Measurements from ENCODE around the gene KCTD8. TPM values are rescaled to one million over a fixed set of nuclear protein-coding genes. Genes with fewer than 3 reads are reported as not detected.

Gene KCTD8
- total RNA-seq, 1 experiment from 2014 or later, result 3.8 TPM

DNA sequence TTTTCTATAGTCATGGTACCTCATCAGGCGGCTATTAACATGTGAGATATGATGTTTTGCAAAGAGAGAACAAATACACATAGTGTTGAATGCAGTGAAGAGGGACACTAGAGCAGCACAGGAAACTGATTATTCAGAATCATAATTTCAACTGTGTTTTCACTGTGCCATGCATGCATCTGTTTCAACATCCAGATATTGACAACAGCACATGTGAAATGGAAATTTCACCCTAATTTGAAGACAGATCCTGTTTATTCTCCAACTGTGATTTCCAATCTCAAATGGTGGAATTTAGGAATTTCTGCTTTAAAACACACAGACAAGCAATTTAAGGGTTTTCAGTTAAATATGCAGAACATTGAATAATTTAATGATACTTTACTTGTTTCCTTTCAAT is 288.6 kb downstream of the KCTD8 start (continued):
- TF ChIP-seq ZMAT4 (CRISPR knock-in tag; IDR thresholded peaks at IDR 0.05) (no peak), HMGA2 (CRISPR knock-in tag; IDR thresholded peaks at IDR 0.05) (no peak), GRHL2 (CRISPR knock-in tag; IDR thresholded peaks at IDR 0.05; ENCODE audit: insufficient replicate concordance, severe bottlenecking) (no peak), SOX15 (CRISPR knock-in tag; IDR thresholded peaks at IDR 0.05) (no peak), TEAD1 (CRISPR knock-in tag; IDR thresholded peaks at IDR 0.05) (no peak)
- TF ChIP-seq, protein P1, sequence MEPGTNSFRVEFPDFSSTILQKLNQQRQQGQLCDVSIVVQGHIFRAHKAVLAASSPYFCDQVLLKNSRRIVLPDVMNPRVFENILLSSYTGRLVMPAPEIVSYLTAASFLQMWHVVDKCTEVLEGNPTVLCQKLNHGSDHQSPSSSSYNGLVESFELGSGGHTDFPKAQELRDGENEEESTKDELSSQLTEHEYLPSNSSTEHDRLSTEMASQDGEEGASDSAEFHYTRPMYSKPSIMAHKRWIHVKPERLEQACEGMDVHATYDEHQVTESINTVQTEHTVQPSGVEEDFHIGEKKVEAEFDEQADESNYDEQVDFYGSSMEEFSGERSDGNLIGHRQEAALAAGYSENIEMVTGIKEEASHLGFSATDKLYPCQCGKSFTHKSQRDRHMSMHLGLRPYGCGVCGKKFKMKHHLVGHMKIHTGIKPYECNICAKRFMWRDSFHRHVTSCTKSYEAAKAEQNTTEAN (CRISPR knock-in tag; IDR thresholded peaks at IDR 0.05), result no peak

- H3K27ac Mint-ChIP-seq, result no peak overlapping the region
- no peaks in the 10 kb centered on the region for H3K4me1 Mint-ChIP-seq
- H3K9me3 Mint-ChIP-seq, result no peaks in the 10 kb centered on the region; the same call in 1 of the 2 replicates
- ChIA-PET POLR2A (no interaction called here), CTCF (no interaction called here)
- TF ChIP-seq AR (CRISPR knock-in tag; IDR thresholded peaks at IDR 0.05) (no peak), FOXK1 (CRISPR knock-in tag; IDR thresholded peaks at IDR 0.05) (no peak), RORB (CRISPR knock-in tag; IDR thresholded peaks at IDR 0.05) (no peak), NR2C2 (CRISPR knock-in tag; IDR thresholded peaks at IDR 0.05) (no peak)
- no peaks in the 10 kb centered on the region for H3K27me3 Mint-ChIP-seq (ENCODE audit: low read depth)
- no peak for DNase-seq (ENCODE audit: low spot score)
- no peak for ATAC-seq
- H3K4me3 Mint-ChIP-seq, result no peak overlapping the region
- no peaks in the 10 kb centered on the region for H3K36me3 Mint-ChIP-seq
Measured at GRCh38 chr4:44157611-44158277, 290.9 kb downstream of the KCTD8 start.

DNA sequence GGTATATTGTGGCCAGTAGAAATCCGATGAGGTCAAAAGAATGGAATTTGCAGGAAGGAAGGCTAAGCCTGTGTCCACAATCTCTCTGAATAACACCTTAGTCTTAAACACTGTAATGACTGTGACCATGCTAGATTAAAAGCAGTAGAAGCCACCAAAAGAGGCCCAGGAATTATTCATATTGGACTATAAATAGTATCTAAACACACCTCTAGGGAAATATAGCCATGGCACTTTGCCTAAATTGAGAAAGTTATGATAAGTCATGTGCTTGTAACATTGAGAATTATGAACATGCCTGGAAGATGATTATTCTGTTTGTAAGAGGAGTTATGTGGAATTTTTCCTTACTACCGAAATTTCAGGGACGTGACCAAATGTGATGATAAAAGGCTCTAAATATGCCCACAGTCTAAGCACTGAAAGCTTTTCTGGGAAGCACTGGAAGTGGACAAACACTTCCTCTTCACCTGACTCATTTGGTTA is 298.5 kb downstream of the KCTD8 start:
- H3K4me1 Mint-ChIP-seq, result peaks cover 23% of the 10 kb centered on the region
- peaks cover 27% of the 10 kb centered on the region for H3K9me3 Mint-ChIP-seq
- ATAC-seq (no peak), DNase-seq (ENCODE audit: low spot score) (no peak)
- peaks cover 17% of the 10 kb centered on the region for H3K36me3 Mint-ChIP-seq
- CTCF ChIA-PET, result no interaction called here
- POLR2A ChIA-PET, result no interaction called here
- no peak overlapping the region for H3K4me3 Mint-ChIP-seq
- TF ChIP-seq, protein P2, sequence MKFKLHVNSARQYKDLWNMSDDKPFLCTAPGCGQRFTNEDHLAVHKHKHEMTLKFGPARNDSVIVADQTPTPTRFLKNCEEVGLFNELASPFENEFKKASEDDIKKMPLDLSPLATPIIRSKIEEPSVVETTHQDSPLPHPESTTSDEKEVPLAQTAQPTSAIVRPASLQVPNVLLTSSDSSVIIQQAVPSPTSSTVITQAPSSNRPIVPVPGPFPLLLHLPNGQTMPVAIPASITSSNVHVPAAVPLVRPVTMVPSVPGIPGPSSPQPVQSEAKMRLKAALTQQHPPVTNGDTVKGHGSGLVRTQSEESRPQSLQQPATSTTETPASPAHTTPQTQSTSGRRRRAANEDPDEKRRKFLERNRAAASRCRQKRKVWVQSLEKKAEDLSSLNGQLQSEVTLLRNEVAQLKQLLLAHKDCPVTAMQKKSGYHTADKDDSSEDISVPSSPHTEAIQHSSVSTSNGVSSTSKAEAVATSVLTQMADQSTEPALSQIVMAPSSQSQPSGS (CRISPR knock-in tag; IDR thresholded peaks at IDR 0.05; ENCODE audit: borderline replicate concordance, low read depth), result no peak
- TF ChIP-seq, protein P3, sequence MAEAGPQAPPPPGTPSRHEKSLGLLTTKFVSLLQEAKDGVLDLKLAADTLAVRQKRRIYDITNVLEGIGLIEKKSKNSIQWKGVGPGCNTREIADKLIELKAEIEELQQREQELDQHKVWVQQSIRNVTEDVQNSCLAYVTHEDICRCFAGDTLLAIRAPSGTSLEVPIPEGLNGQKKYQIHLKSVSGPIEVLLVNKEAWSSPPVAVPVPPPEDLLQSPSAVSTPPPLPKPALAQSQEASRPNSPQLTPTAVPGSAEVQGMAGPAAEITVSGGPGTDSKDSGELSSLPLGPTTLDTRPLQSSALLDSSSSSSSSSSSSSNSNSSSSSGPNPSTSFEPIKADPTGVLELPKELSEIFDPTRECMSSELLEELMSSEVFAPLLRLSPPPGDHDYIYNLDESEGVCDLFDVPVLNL (CRISPR knock-in tag; IDR thresholded peaks at IDR 0.05; ENCODE audit: borderline replicate concordance, low read depth), result no peak
- TF ChIP-seq RORB (CRISPR knock-in tag; IDR thresholded peaks at IDR 0.05), result no peak
- no peak for TF ChIP-seq NR1H2 (CRISPR knock-in tag; IDR thresholded peaks at IDR 0.05)
- TF ChIP-seq, protein P4, sequence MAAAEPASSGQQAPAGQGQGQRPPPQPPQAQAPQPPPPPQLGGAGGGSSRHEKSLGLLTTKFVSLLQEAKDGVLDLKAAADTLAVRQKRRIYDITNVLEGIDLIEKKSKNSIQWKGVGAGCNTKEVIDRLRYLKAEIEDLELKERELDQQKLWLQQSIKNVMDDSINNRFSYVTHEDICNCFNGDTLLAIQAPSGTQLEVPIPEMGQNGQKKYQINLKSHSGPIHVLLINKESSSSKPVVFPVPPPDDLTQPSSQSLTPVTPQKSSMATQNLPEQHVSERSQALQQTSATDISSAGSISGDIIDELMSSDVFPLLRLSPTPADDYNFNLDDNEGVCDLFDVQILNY (CRISPR knock-in tag; IDR thresholded peaks at IDR 0.05), result no peak
- TF ChIP-seq ZNF263 (CRISPR knock-in tag; IDR thresholded peaks at IDR 0.05; ENCODE audit: low read depth), result no peak
- no peak for TF ChIP-seq SP1 (CRISPR knock-in tag; conservative IDR thresholded peaks at IDR 0.05)
- TF ChIP-seq GRHL2 (CRISPR knock-in tag; IDR thresholded peaks at IDR 0.05; ENCODE audit: insufficient replicate concordance, severe bottlenecking), result no peak
- no peak for TF ChIP-seq NFYB (CRISPR knock-in tag; conservative IDR thresholded peaks at IDR 0.05; ENCODE audit: low read depth)
- TF ChIP-seq ZNF219 (CRISPR knock-in tag; IDR thresholded peaks at IDR 0.05; ENCODE audit: borderline replicate concordance), result no peak
- TF ChIP-seq FOXP1 (CRISPR knock-in tag; IDR thresholded peaks at IDR 0.05; ENCODE audit: borderline replicate concordance), result no peak
- no peak for TF ChIP-seq TP53 (CRISPR knock-in tag; IDR thresholded peaks at IDR 0.05)
- no peak for TF ChIP-seq ZNF317 (CRISPR knock-in tag; IDR thresholded peaks at IDR 0.05; ENCODE audit: borderline replicate concordance, low read depth)
- no peak for TF ChIP-seq JUN (CRISPR knock-in tag; IDR thresholded peaks at IDR 0.05)
- H3K27ac Mint-ChIP-seq, result no peak overlapping the region
- no peaks in the 10 kb centered on the region for H3K27me3 Mint-ChIP-seq (ENCODE audit: low read depth)
